Loucy (cell line): ENCODE data around the gene PLN.

Source experiments
- H2AFZ ChIP-seq: fragments of 200-600 bp; sonication (generic); 2 replicates; pipeline ENCODE4 v1.6.0; 2016; ENCODE audit warnings: antibody characterized with exemption, mild to moderate bottlenecking, low read length, moderate library complexity
- H3F3A ChIP-seq: fragments of 200-600 bp; 2 replicates; pipeline ENCODE4 v1.6.0; 2016; ENCODE audit warnings: antibody characterized with exemption, low read depth, mild to moderate bottlenecking
- H3K27me3 ChIP-seq: fragments of 200-600 bp; sonication (generic); 2 replicates; pipeline ENCODE4 v1.6.1; 2014; ENCODE audit warnings: low read length, mild to moderate bottlenecking; ENCODE audit not compliant: insufficient read depth, poor library complexity, severe bottlenecking
- H3K36me3 ChIP-seq: fragments of 200-600 bp; sonication (generic); 2 replicates; pipeline ENCODE4 v1.6.1; 2016; ENCODE audit warnings: low read length; ENCODE audit not compliant: insufficient read depth
- H3K4me1 ChIP-seq: fragments of 200-600 bp; sonication (generic); 2 replicates; pipeline ENCODE4 v1.5.1; 2014; ENCODE audit warnings: low read length, mild to moderate bottlenecking; ENCODE audit not compliant: insufficient read depth, poor library complexity, severe bottlenecking
- H3K4me2 ChIP-seq: fragments of 200-600 bp; sonication (generic); 2 replicates; pipeline ENCODE4 v1.6.0; 2014; ENCODE audit warnings: antibody characterized with exemption, low read length, low read depth, mild to moderate bottlenecking; ENCODE audit not compliant: poor library complexity, severe bottlenecking
- H3K4me3 ChIP-seq: fragments of 200-600 bp; sonication (generic); 2 replicates; pipeline ENCODE4 v1.5.1; 2014; ENCODE audit warnings: low read length, mild to moderate bottlenecking, mixed read lengths; ENCODE audit not compliant: poor library complexity, severe bottlenecking
- H3K79me2 ChIP-seq: fragments of 200-600 bp; sonication (generic); 2 replicates; pipeline ENCODE4 v1.6.1; 2014; ENCODE audit warnings: low read length; ENCODE audit not compliant: insufficient read depth
- H3K9ac ChIP-seq: fragments of 200-600 bp; sonication (generic); 2 replicates; pipeline ENCODE4 v1.6.0; 2014; ENCODE audit warnings: mild to moderate bottlenecking, low read depth, low read length, moderate library complexity; ENCODE audit not compliant: poor library complexity, severe bottlenecking
- H3K9me2 ChIP-seq: fragments of 200-600 bp; sonication (generic); replicated peaks from 2 replicates; pipeline ENCODE4 v1.6.1; 2016; ENCODE audit warnings: low read depth, low read length, mixed read lengths
- H3K9me3 ChIP-seq: fragments of 200-600 bp; sonication (generic); 2 replicates; pipeline ENCODE4 v1.6.1; 2014; ENCODE audit warnings: mild to moderate bottlenecking, antibody characterized with exemption, low read length, low read depth; ENCODE audit not compliant: insufficient read depth
- H4K20me1 ChIP-seq: fragments of 200-600 bp; sonication (generic); 2 replicates; pipeline ENCODE4 v1.6.0; 2014; ENCODE audit warnings: antibody characterized with exemption, low read length, mild to moderate bottlenecking; ENCODE audit not compliant: insufficient read depth, poor library complexity, severe bottlenecking
- EZH2phosphoT487 ChIP-seq: fragments of 200-600 bp; IDR thresholded peaks from 2 replicates; pipeline ENCODE4 v1.6.1; 2018; ENCODE audit warnings: antibody characterized with exemption, mild to moderate bottlenecking, moderate library complexity, borderline replicate concordance
- TF ChIP-seq, protein P1 (sequence below): fragments of 200-600 bp; sonication (generic); conservative IDR thresholded peaks from 2 replicates; pipeline ENCODE4 v1.5.1; 2014; ENCODE audit warnings: mild to moderate bottlenecking, antibody characterized with exemption, low read length

PLN gene

GRCh38 chr6:118580585-118581419, 32.7 kb downstream of the PLN start:
- no peak overlapping the region for H2AFZ ChIP-seq
- H3K4me3 ChIP-seq = no peak overlapping the region
- H3K4me2 ChIP-seq = no peak overlapping the region
- peaks cover 29% of the 10 kb centered on the region; the same call in 1 of the 2 replicates for H3K36me3 ChIP-seq
- H3K27me3 ChIP-seq = no peaks in the 10 kb centered on the region
- TF ChIP-seq, protein P1, sequence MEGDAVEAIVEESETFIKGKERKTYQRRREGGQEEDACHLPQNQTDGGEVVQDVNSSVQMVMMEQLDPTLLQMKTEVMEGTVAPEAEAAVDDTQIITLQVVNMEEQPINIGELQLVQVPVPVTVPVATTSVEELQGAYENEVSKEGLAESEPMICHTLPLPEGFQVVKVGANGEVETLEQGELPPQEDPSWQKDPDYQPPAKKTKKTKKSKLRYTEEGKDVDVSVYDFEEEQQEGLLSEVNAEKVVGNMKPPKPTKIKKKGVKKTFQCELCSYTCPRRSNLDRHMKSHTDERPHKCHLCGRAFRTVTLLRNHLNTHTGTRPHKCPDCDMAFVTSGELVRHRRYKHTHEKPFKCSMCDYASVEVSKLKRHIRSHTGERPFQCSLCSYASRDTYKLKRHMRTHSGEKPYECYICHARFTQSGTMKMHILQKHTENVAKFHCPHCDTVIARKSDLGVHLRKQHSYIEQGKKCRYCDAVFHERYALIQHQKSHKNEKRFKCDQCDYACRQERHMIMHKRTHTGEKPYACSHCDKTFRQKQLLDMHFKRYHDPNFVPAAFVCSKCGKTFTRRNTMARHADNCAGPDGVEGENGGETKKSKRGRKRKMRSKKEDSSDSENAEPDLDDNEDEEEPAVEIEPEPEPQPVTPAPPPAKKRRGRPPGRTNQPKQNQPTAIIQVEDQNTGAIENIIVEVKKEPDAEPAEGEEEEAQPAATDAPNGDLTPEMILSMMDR = peak; percentile 81
- no peak for TF ChIP-seq EZH2phosphoT487
- no peak overlapping the region for H3K9ac ChIP-seq
- H4K20me1 ChIP-seq = peaks cover 3% of the 10 kb centered on the region
- no peaks in the 10 kb centered on the region for H3F3A ChIP-seq
- H3K4me1 ChIP-seq = no peaks in the 10 kb centered on the region
- peaks cover 59% of the 10 kb centered on the region; the same call in 1 of the 2 replicates for H3K79me2 ChIP-seq
- no peaks in the 10 kb centered on the region for H3K9me2 ChIP-seq
- H3K9me3 ChIP-seq = peaks cover 3% of the 10 kb centered on the region; the same call in 1 of the 2 replicates

GRCh38 chr6:118581489-118581959, 33.4 kb downstream of the PLN start:
- H3K4me2 ChIP-seq = no peak overlapping the region
- no peak overlapping the region for H3K4me3 ChIP-seq
- peaks cover 22% of the 10 kb centered on the region; the same call in 1 of the 2 replicates for H3K36me3 ChIP-seq
- no peak overlapping the region for H3K9ac ChIP-seq
- H4K20me1 ChIP-seq = peaks cover 3% of the 10 kb centered on the region
- H3K9me3 ChIP-seq = peaks cover 3% of the 10 kb centered on the region; the same call in 1 of the 2 replicates
- no peaks in the 10 kb centered on the region for H3F3A ChIP-seq
- TF ChIP-seq, protein P1 = no peak
- TF ChIP-seq EZH2phosphoT487 = no peak
- peaks cover 59% of the 10 kb centered on the region for H3K79me2 ChIP-seq
- no peak overlapping the region for H2AFZ ChIP-seq
- H3K9me2 ChIP-seq = no peaks in the 10 kb centered on the region
- peaks cover 4% of the 10 kb centered on the region for H3K4me1 ChIP-seq
- no peaks in the 10 kb centered on the region for H3K27me3 ChIP-seq

DNA sequence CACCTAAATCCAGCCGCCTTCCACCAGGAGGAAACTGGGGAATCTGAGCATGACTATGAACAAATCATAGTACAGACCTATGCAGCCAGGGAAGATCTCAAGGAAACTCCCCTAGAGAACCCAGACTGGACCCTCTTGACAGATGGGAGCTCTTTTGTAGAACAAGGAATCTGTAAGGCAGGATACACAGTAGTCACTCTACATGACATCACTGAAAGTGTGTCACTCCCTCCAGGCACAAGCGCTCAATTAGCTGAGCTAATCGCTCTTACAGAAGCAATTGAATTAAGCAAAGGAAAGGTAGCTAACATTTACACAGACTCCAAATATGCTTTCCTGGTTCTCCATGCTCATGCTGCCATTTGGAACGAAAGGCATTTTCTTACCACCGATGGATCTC, 36.8 kb downstream of the PLN start:
- Histone ChIP-seq H3K4me1 (peaks cover 12% of the 10 kb centered on the region), H3K9me2 (no peaks in the 10 kb centered on the region), H4K20me1 (peaks cover 3% of the 10 kb centered on the region), H3K9me3 (no peaks in the 10 kb centered on the region), H3K79me2 (peaks cover 56% of the 10 kb centered on the region), H3K4me3 (no peak overlapping the region), H3K27me3 (no peaks in the 10 kb centered on the region), H3K9ac (no peak overlapping the region), H3K4me2 (no peak overlapping the region), H3K36me3 (peaks cover 7% of the 10 kb centered on the region; the same call in 1 of the 2 replicates), H2AFZ (no peak overlapping the region), H3F3A (no peaks in the 10 kb centered on the region)
- TF ChIP-seq EZH2phosphoT487 = no peak
- TF ChIP-seq, protein P1 = no peak
